Peyer's patch (tissue), 4 donors: ENCODE results near the gene TNNC1. TPM values are rescaled to one million over a fixed set of nuclear protein-coding genes. Genes with fewer than 3 reads are reported as not detected.

Source experiments
- DNase-seq, 3 donors: peaks; one replicate each; pipeline ENCODE4 v3.0.0-alpha.2; 2017 to 2019
- H3K27ac ChIP-seq, 4 donors: fragments of 200-600 bp; sonication (generic); one replicate each; pipeline ENCODE4 v1.5.1; 2016 to 2019
- H3K27me3 ChIP-seq, 2 donors: fragments of 200-600 bp; sonication (generic); one replicate each; pipeline ENCODE4 v1.5.1; 2019
- H3K36me3 ChIP-seq, 3 donors: fragments of 200-600 bp; sonication (generic); one replicate each; pipeline ENCODE4 v1.5.1; 2016 to 2019
- H3K4me1 ChIP-seq, 4 donors: fragments of 200-600 bp; sonication (generic); one replicate each; pipeline ENCODE4 v1.5.1; 2016 to 2019
- H3K4me3 ChIP-seq, 4 donors: fragments of 200-600 bp; sonication (generic); 1 replicate in 3 of 4; 2 replicates in 1 of 4; pipeline ENCODE4 v1.5.1; 2016 to 2019; ENCODE audit warnings: mild to moderate bottlenecking in 1 of 4
- H3K9me3 ChIP-seq, 4 donors: fragments of 200-600 bp; sonication (generic); one replicate each; pipeline ENCODE4 v1.5.1; 2016 to 2019; ENCODE audit warnings: mild to moderate bottlenecking in 1 of 4
- CTCF ChIP-seq, 6 experiments: fragments of 450-650 bp in 4 of 6; fragments of 200-600 bp in 2 of 6; sonication (generic) in 1 of 6; IDR thresholded peaks; one replicate each; pipeline ENCODE4 v1.5.1; 2017 to 2019; ENCODE audit warnings: antibody characterized with exemption in 6 of 6, mild to moderate bottlenecking in 3 of 6, moderate library complexity in 1 of 6
- POLR2A ChIP-seq, 2 donors: fragments of 450-650 bp; IDR thresholded peaks; one replicate each; pipeline ENCODE4 v1.5.1; 2017; ENCODE audit warnings: antibody characterized with exemption in 2 of 2, mild to moderate bottlenecking in 2 of 2, moderate library complexity in 2 of 2
- total RNA-seq, 4 donors: library from RNA; depleted of rRNA; stranded (reverse); fragments of >200 nt; gene quantifications; one replicate each; pipeline ENCODE4 v1.1.0, GENCODE V29; 2016

Gene TNNC1
- total RNA-seq, 4 donors from 2014 or later = not detected

GRCh38 chr3:52428151-52429005, 25.5 kb downstream of the TNNC1 start:
- TF ChIP-seq POLR2A (IDR thresholded peaks at IDR 0.05) = no peak
- peak in 5 of 6 experiments; percentile 21 to 91 (median 90) for TF ChIP-seq CTCF (IDR thresholded peaks at IDR 0.05)
- Histone ChIP-seq H3K27me3 (no peaks in the 10 kb centered on the region), H3K4me1 (peaks cover 0 to 15% (median 0%) of the 10 kb centered on the region in 4 donors), H3K4me3 (no peak overlapping the region), H3K9me3 (no peaks in the 10 kb centered on the region), H3K27ac (peak overlapping the region in 1 of 4 donors; percentile 79), H3K36me3 (no peaks in the 10 kb centered on the region)
- peak; percentile 20 to 83 (median 36) for DNase-seq

GRCh38 chr3:52423173-52423572, 30.7 kb downstream of the TNNC1 start:
- TF ChIP-seq POLR2A (IDR thresholded peaks at IDR 0.05) (no peak), CTCF (IDR thresholded peaks at IDR 0.05) (no peak)
- Histone ChIP-seq H3K4me3 (no peak overlapping the region), H3K27me3 (no peaks in the 10 kb centered on the region), H3K36me3 (peaks cover 0 to 3% (median 0%) of the 10 kb centered on the region in 3 donors), H3K9me3 (no peaks in the 10 kb centered on the region), H3K27ac (no peak overlapping the region), H3K4me1 (no peaks in the 10 kb centered on the region)
- peak in 2 of 3 donors; percentile 14 to 15 for DNase-seq

- Histone ChIP-seq H3K36me3 (peaks cover 0 to 3% (median 0%) of the 10 kb centered on the region in 3 donors), H3K27me3 (no peaks in the 10 kb centered on the region), H3K4me3 (no peak overlapping the region), H3K27ac (no peak overlapping the region), H3K4me1 (no peaks in the 10 kb centered on the region), H3K9me3 (no peaks in the 10 kb centered on the region)
- peak in 2 of 3 donors; percentile 12 to 17 for DNase-seq
- no peak for TF ChIP-seq POLR2A (IDR thresholded peaks at IDR 0.05)
- TF ChIP-seq CTCF (IDR thresholded peaks at IDR 0.05) = no peak
Measured at GRCh38 chr3:52422669-52423068, 31.2 kb downstream of the TNNC1 start.

GRCh38 chr3:52420388-52420787, 33.5 kb downstream of the TNNC1 start:
- Histone ChIP-seq H3K4me1 (no peaks in the 10 kb centered on the region), H3K27me3 (no peaks in the 10 kb centered on the region), H3K36me3 (peaks cover 0 to 3% (median 0%) of the 10 kb centered on the region in 3 donors), H3K27ac (no peak overlapping the region), H3K9me3 (no peaks in the 10 kb centered on the region), H3K4me3 (no peak overlapping the region)
- peak in 1 of 3 donors; percentile 1 for DNase-seq
- TF ChIP-seq POLR2A (IDR thresholded peaks at IDR 0.05) (no peak), CTCF (IDR thresholded peaks at IDR 0.05) (no peak)

GRCh38 chr3:52415800-52416199, 38.0 kb downstream of the TNNC1 start:
- TF ChIP-seq POLR2A (IDR thresholded peaks at IDR 0.05) (no peak), CTCF (IDR thresholded peaks at IDR 0.05) (no peak)
- no peak for DNase-seq
- H3K27me3 ChIP-seq = no peaks in the 10 kb centered on the region
- peaks cover 0 to 21% (median 0%) of the 10 kb centered on the region in 4 donors for H3K4me1 ChIP-seq
- H3K4me3 ChIP-seq = no peak overlapping the region
- H3K27ac ChIP-seq = no peak overlapping the region
- peaks cover 0 to 3% (median 0%) of the 10 kb centered on the region in 3 donors for H3K36me3 ChIP-seq
- no peaks in the 10 kb centered on the region for H3K9me3 ChIP-seq
